Activated CD8-positive, alpha-beta memory T cell treated with anti-CD3 and anti-CD28 coated beads, Interleukin-2, amount 50 U/mL, for 1 hour (primary cell): ENCODE data around the gene MTSS2.
"Not testable (repeated sequence)": the region's sequence is repeated elsewhere in the genome, so short reads cannot be mapped to it uniquely, and the experiment has no call there.

Experiments used
- DNase-seq: peaks from one replicate; pipeline ENCODE4 v3.0.0-alpha.2; 2020; ENCODE audit errors: extremely low read depth

The MTSS2 gene

DNA sequence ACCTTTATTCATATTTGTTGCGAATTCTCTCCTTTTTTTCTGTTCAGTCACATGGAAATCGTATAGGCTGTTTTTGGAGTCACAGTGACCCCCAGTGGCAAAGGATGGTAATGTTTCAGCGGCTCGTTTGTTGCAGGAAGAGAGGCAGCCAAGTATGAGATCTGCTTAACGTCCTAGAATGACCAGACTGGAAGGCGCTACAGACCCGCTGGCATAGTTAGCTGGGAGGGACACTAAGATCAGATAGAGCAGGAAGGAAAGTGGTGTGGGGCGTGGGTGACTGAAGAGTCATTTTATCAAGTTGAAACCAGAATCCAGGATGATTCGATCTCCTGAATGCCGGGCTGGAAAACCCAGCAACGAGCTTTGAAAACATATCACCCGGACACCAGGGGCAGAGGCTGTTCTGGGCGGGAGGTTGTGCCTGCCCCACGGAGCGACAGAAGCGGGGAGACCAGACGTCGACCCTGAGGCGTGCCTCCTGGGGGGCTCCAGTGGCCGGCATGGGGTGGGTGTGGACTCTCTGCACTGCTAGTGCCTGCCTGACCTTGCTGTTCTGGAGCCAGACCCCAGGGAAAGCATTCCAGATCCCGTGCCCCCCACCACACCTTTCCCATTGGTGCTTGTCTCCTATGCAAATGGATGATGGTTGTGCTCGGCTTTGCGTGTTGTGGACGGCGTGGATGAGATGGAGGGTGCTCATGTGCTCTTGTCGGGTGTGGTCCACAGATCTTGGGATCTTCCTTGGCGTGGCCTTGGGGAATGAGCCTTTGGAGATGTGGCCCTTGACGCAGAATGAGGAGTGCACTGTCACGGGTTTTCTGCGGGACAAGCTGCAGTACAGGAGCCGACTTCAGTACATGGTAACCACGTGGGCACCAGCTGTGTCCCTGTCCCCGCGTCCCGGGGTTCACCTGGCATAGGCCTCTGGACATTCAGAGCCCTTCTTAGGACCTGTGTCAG is 31.8 kb downstream of the MTSS2 start:
- peak; percentile 18 for DNase-seq

DNA sequence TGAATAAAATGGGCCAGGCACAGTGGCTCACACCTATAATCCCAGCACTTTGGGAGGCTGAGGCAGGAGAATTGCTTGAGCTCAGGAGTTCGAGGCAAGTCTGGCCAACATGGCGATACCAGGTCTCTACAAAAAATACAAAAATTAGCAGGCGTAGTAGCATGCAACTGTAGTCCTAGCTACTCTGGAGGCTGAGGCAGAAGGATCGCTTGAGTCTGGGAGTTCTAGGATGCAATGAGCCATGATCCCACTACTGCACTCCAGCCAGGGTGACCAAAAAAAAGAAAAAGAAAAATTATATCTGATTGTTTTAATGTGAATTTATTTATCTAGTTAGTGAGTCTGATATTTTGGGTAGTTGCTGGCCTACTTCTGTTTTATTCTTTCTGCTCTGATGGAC is 32.4 kb downstream of the MTSS2 start:
- no peak for DNase-seq

DNA sequence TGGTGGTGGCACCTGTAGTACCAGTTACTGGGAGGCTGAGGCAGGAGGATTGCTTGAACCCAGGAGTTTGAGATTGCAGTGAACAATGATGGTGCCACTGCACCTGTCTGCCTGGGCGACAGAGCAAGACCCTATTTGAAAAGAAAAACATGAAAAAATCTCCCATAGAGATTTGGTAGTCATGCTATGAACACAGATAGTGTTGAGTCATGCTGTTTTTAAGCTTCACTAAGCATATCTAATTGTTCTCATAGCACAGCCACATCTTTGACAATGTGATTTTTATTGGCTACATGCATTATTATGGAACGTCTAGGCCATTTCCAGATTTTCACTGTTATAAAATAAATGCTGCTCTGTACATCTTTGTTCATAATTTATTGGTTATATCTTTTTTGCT is 33.5 kb downstream of the MTSS2 start:
- DNase-seq: no peak

DNA sequence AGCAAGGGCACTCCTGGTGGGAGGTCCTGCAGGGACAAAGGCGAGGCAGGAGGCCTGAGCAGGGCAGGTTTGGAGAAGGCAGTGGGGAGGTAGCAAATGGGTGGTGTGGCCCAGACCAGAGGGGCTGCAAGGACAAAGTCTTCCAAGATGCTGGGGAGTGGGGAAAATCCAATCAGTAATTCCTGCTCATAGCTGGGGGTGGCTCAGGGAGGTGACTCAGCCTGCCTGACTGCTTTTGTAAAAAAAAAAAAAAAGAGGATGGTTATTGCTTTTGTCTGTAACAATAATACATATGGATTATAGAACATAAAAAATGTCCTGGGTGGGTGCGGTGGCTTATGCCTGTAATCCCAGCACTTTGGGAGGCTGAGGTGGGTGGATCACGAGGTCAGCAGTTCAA is 34.3 kb downstream of the MTSS2 start:
- DNase-seq: no peak

DNA sequence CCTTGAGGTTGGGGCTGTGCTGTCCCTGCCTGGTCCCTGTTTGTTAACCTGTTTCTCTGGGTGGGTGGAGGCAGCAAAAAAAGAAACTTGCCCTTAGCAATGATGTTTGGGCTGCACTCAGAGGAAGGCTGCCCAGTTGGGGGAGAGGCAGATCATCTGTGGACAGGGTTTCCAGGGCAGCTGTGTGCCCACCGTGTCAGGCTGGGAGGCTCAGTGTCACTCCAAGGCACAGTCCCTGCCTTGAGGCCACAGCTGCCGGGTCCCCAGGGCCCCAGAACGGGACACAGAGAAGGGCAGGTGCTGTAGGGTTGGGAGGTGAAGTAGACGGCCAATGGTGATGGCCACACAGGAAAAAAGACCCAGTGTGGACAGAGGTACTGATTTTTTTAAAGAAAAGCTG is 35.6 kb downstream of the MTSS2 start:
- DNase-seq: no peak

DNA sequence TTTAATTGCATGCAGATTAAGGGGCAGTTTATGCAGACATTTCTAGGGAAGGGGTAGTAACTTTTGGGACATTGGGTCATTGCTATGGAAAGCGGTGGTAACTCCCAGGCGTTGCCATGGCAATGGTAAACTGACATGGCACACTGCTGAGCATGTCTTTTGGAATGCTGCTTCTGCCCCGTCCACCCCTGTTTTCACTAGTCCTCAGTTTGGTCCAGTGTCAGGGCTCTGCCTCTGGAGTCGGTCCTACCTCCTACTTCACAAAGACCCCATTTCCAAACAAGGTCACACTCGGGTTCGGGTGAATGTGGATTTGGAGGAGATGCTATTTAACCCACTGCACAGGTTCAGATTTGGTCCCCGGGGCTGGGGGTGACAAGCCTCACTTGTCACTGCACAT is 36.6 kb downstream of the MTSS2 start:
- no peak for DNase-seq

DNA sequence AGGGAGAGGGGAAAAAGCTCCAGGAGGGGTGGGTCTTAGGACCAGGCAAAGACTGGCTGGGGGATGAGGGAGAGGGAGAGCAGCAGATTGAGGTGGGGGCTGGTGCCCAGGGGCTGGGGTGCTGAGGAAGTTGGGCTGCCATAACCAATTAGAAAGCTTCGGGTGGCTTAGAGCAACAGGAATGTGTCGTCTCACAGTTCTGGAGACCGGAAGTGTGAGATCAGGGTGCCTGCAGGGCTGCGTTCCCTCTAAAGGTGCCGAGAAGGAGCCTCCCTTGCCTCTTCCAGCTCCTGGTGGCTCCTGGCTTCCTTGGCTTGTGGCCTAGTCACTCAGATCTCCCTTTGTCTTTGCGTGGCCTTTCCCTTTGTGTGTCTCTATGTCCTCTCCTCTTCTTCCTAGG is 37.2 kb downstream of the MTSS2 start:
- DNase-seq: no peak

DNA sequence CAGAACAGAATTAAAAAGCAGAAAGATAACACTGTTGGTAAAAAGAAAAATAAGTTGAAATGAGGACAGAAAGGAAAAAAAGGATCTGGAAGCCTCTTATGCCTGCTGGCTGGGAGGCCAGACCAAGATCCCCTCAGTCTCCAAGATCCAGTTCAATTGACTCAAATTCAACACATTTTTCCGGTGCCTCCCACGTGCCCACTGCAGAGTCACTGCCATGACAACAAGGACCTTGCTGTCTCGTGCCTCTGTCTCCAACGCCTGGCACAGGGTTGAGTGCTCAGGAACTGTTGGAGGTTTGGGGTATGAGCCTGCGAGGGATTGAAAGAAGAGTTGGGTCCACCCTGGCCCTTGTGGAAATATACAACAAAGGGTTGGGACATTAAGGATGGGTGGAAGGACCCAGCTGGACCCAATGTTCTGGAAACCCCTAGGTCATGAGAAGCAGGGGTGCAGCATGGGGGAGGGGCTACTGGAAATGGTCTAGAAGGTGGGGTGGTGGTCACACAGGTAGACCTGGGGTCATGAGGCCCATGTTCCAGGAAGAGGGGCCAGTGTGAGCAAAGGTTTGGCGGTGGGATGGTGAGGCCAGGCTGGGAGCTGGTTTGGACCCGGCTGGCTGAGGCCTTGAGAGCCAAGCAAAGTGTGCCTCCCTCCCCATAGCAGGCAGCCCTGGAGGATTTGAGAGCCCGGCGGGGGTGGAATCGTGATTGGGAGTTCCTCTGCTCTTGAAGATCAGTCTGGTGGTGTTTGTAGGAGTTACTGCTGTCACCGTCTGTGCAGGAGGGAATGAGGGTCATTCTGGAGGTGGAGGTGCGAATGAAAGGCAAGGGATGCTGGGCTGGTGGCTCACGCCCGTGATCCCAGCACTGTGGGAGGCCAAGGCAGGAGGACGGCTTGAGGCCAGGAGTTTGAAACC is 38.2 kb downstream of the MTSS2 start:
- no peak for DNase-seq

DNA sequence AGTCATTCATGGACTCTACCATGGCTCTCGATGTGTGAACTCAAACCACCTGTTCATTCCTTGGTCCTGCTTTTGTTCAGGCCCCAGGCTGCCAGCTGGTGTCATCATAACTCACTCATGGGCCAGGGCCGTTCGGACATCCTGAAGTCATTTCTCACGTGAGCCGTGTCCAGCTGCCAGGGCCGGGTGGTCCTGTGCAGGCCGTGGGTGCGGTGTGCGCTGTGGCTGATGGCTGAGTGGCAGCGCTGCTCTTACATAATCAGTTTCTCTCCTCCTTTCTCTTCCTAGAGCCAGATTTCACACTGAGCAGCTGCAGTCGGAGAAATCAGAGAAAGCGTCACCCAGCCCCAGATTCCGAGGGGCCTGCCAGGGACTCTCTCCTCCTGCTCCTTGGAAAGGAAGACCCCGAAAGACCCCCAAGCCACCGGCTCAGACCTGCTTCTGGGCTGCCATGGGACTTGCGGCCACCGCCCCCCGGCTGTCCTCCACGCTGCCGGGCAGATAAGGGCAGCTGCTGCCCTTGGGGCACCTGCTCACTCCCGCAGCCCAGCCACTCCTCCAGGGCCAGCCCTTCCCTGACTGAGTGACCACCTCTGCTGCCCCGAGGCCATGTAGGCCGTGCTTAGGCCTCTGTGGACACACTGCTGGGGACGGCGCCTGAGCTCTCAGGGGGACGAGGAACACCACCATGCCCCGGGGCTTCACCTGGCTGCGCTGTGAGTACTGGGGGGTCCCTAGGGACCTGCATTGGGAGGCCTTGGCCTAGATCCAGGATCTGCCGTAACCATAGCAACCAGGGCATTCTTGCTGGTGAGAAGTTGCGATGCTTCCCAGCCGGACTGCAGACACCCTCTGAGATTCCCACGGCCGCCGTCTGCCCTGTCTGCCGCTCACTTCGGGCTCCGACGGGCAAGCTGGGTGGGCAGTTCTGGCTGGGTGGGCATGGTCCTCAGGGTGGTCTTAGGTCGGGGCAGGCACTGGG is 39.3 kb downstream of the MTSS2 start, which contains the start of gene IL34:
Gene IL34 (plus strand): TSS at position 300 of the 982 bp plus-strand sequence. CDS start 389 bp downstream, at position 689.
- DNase-seq: no peak

DNA sequence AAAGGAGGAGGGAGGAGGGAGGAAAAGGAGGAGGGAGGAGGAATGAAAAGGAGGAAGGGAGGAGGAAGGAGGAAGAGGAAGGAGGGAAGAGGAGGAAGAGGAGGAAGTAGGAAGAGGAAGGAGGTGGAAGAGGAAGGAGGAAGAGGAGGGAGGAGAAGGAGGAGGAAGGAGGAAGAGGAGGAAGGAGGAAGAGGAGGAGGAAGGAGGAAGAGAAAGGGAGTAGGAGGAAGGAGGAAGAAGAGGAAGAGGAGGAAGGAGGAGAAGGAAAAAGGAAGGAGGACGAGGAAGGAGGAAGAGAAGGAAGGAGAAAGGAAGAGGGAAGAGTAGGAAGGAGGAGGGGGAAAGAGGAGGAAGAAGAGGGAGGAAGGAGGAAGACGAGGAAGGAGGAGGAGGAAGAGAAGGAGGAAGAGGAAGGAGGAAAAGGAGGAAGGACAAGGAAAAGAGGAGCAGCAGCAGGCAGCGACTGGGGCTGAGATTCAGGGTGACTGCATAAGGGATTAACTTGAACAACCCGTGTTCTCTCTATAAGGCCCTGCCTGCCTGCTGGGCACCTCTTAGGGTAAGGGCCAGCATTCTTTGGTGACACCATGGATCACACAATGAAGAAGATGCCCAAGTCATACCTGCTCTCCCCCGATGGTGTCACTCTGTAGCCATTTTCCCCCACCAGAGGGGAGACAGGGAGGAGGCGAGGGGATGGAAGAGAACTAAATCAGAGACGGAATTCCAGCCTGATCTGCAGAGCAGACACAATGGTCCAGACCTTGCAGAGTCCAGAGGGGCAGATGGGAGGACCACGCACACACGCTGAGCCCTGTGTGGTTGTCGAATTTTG is 40.9 kb downstream of the MTSS2 start:
- no peak for DNase-seq

DNA sequence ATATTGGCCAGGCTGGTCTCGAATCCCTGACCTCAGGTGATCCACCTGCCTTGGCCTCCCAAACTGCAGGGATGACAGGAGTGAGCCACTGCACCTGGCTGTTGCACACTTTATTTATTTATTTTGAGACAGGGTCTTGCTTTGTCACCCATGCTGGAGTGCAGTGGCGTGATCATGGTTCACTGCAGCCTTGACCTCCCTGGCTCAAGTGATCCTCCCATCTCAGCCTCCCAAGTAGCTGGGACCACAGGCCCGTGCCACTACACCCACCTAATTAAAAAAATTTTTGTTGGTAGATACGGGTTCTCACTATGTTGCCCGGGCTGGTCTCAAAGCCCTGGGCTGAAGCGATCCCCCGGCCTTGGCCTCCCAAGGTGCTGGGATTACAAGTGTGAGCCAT is 42.6 kb downstream of the MTSS2 start:
- not testable (repeated sequence) for DNase-seq

DNA sequence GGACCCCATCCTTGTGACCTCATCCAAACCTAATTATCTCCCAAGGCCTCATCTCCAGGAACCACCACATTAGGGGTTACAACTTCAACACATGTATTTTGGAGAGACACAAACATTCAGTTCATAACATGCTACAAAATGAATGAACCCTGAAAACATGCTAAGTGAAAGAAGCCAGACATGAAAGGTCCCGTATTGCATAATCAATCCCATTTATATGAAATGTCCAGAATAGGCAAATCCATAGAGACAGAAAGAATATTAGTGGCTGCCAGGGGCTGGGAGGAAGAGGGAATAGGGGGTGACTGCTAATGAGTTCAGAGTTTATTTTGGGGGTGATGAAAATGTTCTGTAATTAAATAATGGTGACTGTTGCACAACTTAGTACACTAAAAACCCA is 43.2 kb downstream of the MTSS2 start:
- no peak for DNase-seq

DNA sequence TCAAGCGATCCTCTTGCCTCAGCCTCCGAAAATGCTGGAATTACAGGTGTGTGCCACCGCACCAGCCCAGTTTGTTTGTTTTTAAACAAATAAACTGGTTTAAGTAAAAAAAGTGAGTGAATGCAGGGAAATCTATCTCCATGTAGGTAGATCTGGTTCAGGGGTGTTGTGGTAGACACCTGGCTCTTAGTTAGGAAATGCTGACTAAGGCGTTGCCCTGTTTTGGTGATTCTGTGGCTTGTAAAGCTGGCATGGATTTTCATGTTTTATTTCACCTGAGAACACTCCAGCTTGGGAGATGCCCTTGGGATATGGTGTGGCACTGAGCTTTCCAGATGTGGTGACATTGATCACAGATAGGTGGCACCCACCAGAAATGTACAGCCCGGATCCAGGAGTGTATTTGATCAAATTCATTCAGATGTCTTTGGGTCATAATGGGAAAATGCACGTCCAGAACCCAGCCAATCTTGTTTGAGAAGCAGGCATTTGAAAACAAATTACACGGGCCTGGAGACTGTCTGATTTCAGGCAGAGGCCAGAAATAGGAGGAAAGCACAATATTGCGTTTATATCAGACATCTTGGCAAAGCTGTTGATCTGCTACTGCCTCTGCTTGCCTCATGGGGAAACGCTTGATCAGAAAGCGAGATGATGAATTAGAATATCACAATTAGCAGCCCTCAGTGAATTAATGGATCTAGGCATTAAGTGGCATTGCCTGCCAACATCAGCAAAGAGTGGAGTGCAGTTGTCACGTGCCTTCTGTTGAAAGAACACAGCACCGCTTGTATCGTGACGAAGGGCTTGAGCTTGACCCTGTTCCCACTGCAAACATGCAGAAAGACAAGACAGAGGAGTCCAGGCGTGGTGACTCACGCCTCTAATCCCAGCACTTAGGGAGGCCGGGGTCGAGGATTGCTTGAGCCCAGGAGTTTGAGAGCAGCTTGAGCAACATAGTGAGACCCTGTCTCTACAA is 46.8 kb downstream of the MTSS2 start:
- DNase-seq: no peak
